ENCODE measurements around the gene SELENOF. TPM values are rescaled to one million over a fixed set of nuclear protein-coding genes. Genes with fewer than 3 reads are reported as not detected.

SELENOF gene
- total RNA-seq, 1 donor from 2014 or later: 198 TPM

- Mint-ChIP-seq H3K4me1 (ENCODE audit: unreplicated experiment) (peaks cover 6% of the 10 kb centered on the region), H3K27ac (ENCODE audit: unreplicated experiment) (peak overlapping the region; percentile 8), H3K4me3 (ENCODE audit: unreplicated experiment) (no peak overlapping the region), H3K36me3 (ENCODE audit: unreplicated experiment) (no peaks in the 10 kb centered on the region), H3K27me3 (ENCODE audit: unreplicated experiment) (no peaks in the 10 kb centered on the region), H3K9me3 (ENCODE audit: unreplicated experiment) (no peaks in the 10 kb centered on the region)
- TF ChIP-seq CTCF (IDR thresholded peaks at IDR 0.05): no peak
- no peak for DNase-seq (ENCODE audit: extremely low spot score, unreplicated experiment)
Measured at GRCh38 chr1:86846164-86846647, 67.7 kb downstream of the SELENOF start.

- no peak for TF ChIP-seq CTCF (IDR thresholded peaks at IDR 0.05)
- H3K27ac Mint-ChIP-seq (ENCODE audit: unreplicated experiment): no peak overlapping the region
- no peaks in the 10 kb centered on the region for H3K9me3 Mint-ChIP-seq (ENCODE audit: unreplicated experiment)
- H3K4me3 Mint-ChIP-seq (ENCODE audit: unreplicated experiment): no peak overlapping the region
- no peaks in the 10 kb centered on the region for H3K27me3 Mint-ChIP-seq (ENCODE audit: unreplicated experiment)
- no peaks in the 10 kb centered on the region for H3K36me3 Mint-ChIP-seq (ENCODE audit: unreplicated experiment)
- DNase-seq (ENCODE audit: extremely low spot score, unreplicated experiment): no peak
- peaks cover 6% of the 10 kb centered on the region for H3K4me1 Mint-ChIP-seq (ENCODE audit: unreplicated experiment)
Measured at GRCh38 chr1:86845514-86845913, 68.4 kb downstream of the SELENOF start.

- H3K27me3 Mint-ChIP-seq (ENCODE audit: unreplicated experiment): no peaks in the 10 kb centered on the region
- no peak overlapping the region for H3K4me3 Mint-ChIP-seq (ENCODE audit: unreplicated experiment)
- H3K9me3 Mint-ChIP-seq (ENCODE audit: unreplicated experiment): no peaks in the 10 kb centered on the region
- no peak overlapping the region for H3K27ac Mint-ChIP-seq (ENCODE audit: unreplicated experiment)
- no peak for DNase-seq (ENCODE audit: extremely low spot score, unreplicated experiment)
- TF ChIP-seq CTCF (IDR thresholded peaks at IDR 0.05): no peak
- H3K36me3 Mint-ChIP-seq (ENCODE audit: unreplicated experiment): no peaks in the 10 kb centered on the region
- peaks cover 4% of the 10 kb centered on the region for H3K4me1 Mint-ChIP-seq (ENCODE audit: unreplicated experiment)
Measured at GRCh38 chr1:86841116-86841515, 72.8 kb downstream of the SELENOF start.

GRCh38 chr1:86833461-86834215 is 80.3 kb downstream of the SELENOF start:
- H3K9me3 Mint-ChIP-seq (ENCODE audit: unreplicated experiment): no peaks in the 10 kb centered on the region
- no peak overlapping the region for H3K4me3 Mint-ChIP-seq (ENCODE audit: unreplicated experiment)
- DNase-seq (ENCODE audit: extremely low spot score, unreplicated experiment): peak; percentile 86
- H3K36me3 Mint-ChIP-seq (ENCODE audit: unreplicated experiment): no peaks in the 10 kb centered on the region
- H3K27ac Mint-ChIP-seq (ENCODE audit: unreplicated experiment): no peak overlapping the region
- TF ChIP-seq CTCF (IDR thresholded peaks at IDR 0.05): peak; percentile 71
- peaks cover 8% of the 10 kb centered on the region for H3K27me3 Mint-ChIP-seq (ENCODE audit: unreplicated experiment)
- H3K4me1 Mint-ChIP-seq (ENCODE audit: unreplicated experiment): peaks cover 3% of the 10 kb centered on the region

GRCh38 chr1:86832433-86832832 is 81.5 kb downstream of the SELENOF start:
- Mint-ChIP-seq H3K27me3 (ENCODE audit: unreplicated experiment) (peaks cover 8% of the 10 kb centered on the region), H3K27ac (ENCODE audit: unreplicated experiment) (no peak overlapping the region), H3K4me3 (ENCODE audit: unreplicated experiment) (no peak overlapping the region), H3K9me3 (ENCODE audit: unreplicated experiment) (no peaks in the 10 kb centered on the region), H3K4me1 (ENCODE audit: unreplicated experiment) (peaks cover 3% of the 10 kb centered on the region), H3K36me3 (ENCODE audit: unreplicated experiment) (no peaks in the 10 kb centered on the region)
- no peak for DNase-seq (ENCODE audit: extremely low spot score, unreplicated experiment)
- no peak for TF ChIP-seq CTCF (IDR thresholded peaks at IDR 0.05)
